C1 segment of cervical spinal cord (tissue), 14 donors: Measurements from ENCODE around the gene INCA1.
"Not testable (repeated sequence)": the region's sequence is repeated elsewhere in the genome, so short reads cannot be mapped to it uniquely, and the experiment has no call there.

Source experiments
- DNase-seq, 14 donors: peaks; one replicate each; lab custom pipeline; 2025; lab: John Stamatoyannopoulos, UW

INCA1 gene

GRCh38 chr17:4997302-4998026 is at the start of gene INCA1, which contains the start of gene KIF1C:
TSS of gene INCA1 (minus strand) at chr17:4997522. CDS start at chr17:4994437, 3,085 bp downstream.
TSS of gene KIF1C (plus strand) at chr17:4997950. CDS start at chr17:5000247, 2,297 bp downstream.
- DNase-seq: peak; percentile 41 to 97 (median 90)

GRCh38 chr17:5045496-5045895 is 48.2 kb upstream of the INCA1 start:
- no peak for DNase-seq

- DNase-seq: no peak
These were observed 47.3 kb upstream of the INCA1 start for GRCh38 chr17:5044630-5045029.

GRCh38 chr17:5043524-5043923 is 46.2 kb upstream of the INCA1 start:
- DNase-seq: no peak

GRCh38 chr17:5042157-5043022 is 45.1 kb upstream of the INCA1 start:
- no peak for DNase-seq

GRCh38 chr17:5035315-5035714 is 38.0 kb upstream of the INCA1 start, which contains the start of gene SLC52A1:
TSS of gene SLC52A1 (minus strand) at chr17:5035426. CDS start at chr17:5034606, 820 bp downstream.
- no peak for DNase-seq

- DNase-seq: no peak
These were observed 37.3 kb upstream of the INCA1 start for GRCh38 chr17:5034651-5035050.

GRCh38 chr17:5034063-5034462 is 36.7 kb upstream of the INCA1 start:
- DNase-seq: no peak

GRCh38 chr17:5033352-5034015 is 36.2 kb upstream of the INCA1 start:
- DNase-seq: no peak

GRCh38 chr17:5032865-5033264 is 35.5 kb upstream of the INCA1 start:
- DNase-seq: no peak

- DNase-seq: peak in 13 of 14 donors; percentile 10 to 80 (median 55)
These were observed 34.2 kb upstream of the INCA1 start for GRCh38 chr17:5031365-5032082.

GRCh38 chr17:5030168-5030567 is 32.8 kb upstream of the INCA1 start:
- DNase-seq: not testable (repeated sequence)

GRCh38 chr17:5027916-5028315 is 30.6 kb upstream of the INCA1 start:
- no peak for DNase-seq

- DNase-seq: no peak
These were observed 30.0 kb upstream of the INCA1 start for GRCh38 chr17:5027299-5027698.

GRCh38 chr17:5024604-5025003 is 27.3 kb upstream of the INCA1 start:
- DNase-seq: no peak

- no peak for DNase-seq
These were observed 26.3 kb upstream of the INCA1 start for GRCh38 chr17:5023588-5024147.

- no peak for DNase-seq
These were observed 24.9 kb upstream of the INCA1 start for GRCh38 chr17:5022171-5022711.

GRCh38 chr17:5020502-5021023 is 23.2 kb upstream of the INCA1 start:
- no peak for DNase-seq

GRCh38 chr17:5019475-5019956 is 22.2 kb upstream of the INCA1 start:
- no peak for DNase-seq

- DNase-seq: no peak
These were observed 17.0 kb upstream of the INCA1 start for GRCh38 chr17:5014357-5014756.
